SK-N-SH (cell line): ENCODE measurements around the gene FERMT1. TPM values are rescaled to one million over a fixed set of nuclear protein-coding genes. Genes with fewer than 3 reads are reported as not detected.

Experiments
- CTCF ChIA-PET: fragments of 300-600, 350-600 bp; formaldehyde crosslinking; extraction: SDS; loops from one replicate; lab custom pipeline; 2021; lab: Yijun Ruan, JAX
- POLR2A ChIA-PET: fragments of 350-600 bp; sonication (Branson Sonifier 250); formaldehyde crosslinking; extraction: SDS; loops from one replicate; lab custom pipeline; 2020; ENCODE audit warnings: antibody characterized with exemption, inconsistent platforms; lab: Yijun Ruan, JAX
- DNase-seq: peaks from one replicate; pipeline ENCODE4 v3.0.0; 2012
- H2AFZ ChIP-seq: fragments of 200-600 bp; sonication (generic); 2 replicates; pipeline ENCODE4 v1.8.1; 2016; ENCODE audit warnings: antibody characterized with exemption, mild to moderate bottlenecking, low read depth
- H3F3A ChIP-seq: fragments of 200-600 bp; sonication (generic); replicated peaks from 2 replicates; pipeline ENCODE3; 2016; ENCODE audit warnings: antibody characterized with exemption, mild to moderate bottlenecking; ENCODE audit not compliant: insufficient read depth
- H3K27ac ChIP-seq, 2 experiments: fragments of 200-500 bp in 1 of 2; fragments of 200-600 bp in 1 of 2; sonication (Bioruptor generic) in 1 of 2; sonication (generic), shearing (Covaris generic) in 1 of 2; 2 replicates each; pipeline versions ENCODE4 v1.5.1 to v1.6.1; 2014 to 2016; ENCODE audit warnings: low read depth in 2 of 2, inconsistent platforms in 1 of 2, low read length in 1 of 2, mild to moderate bottlenecking in 1 of 2, mixed read lengths in 1 of 2
- H3K27me3 ChIP-seq: fragments of 200-600 bp; sonication (generic), shearing (Covaris generic); 2 replicates; pipeline ENCODE4 v1.6.1; 2016; ENCODE audit warnings: mixed run types; ENCODE audit not compliant: insufficient read depth
- H3K36me3 ChIP-seq, 2 experiments: fragments of 200-500 bp in 1 of 2; fragments of 200-600 bp in 1 of 2; sonication (Bioruptor generic) in 1 of 2; sonication (generic) in 1 of 2; replicated peaks in 1 of 2; 2 replicates each; pipeline versions ENCODE3 to v1.5.1; 2014 to 2016; ENCODE audit warnings: low read length in 1 of 2, mild to moderate bottlenecking in 1 of 2; ENCODE audit not compliant: insufficient read depth in 2 of 2, control insufficient read depth in 1 of 2
- H3K4me1 ChIP-seq, 2 experiments: fragments of 200-500 bp in 1 of 2; fragments of 200-600 bp in 1 of 2; sonication (Bioruptor generic) in 1 of 2; sonication (generic), shearing (Covaris generic) in 1 of 2; 2 replicates each; pipeline versions ENCODE4 v1.5.1 to v1.6.1; 2014 to 2016; ENCODE audit warnings: low read depth in 1 of 2, low read length in 1 of 2, mixed run types in 1 of 2; ENCODE audit not compliant: insufficient read depth in 2 of 2, control insufficient read depth in 1 of 2
- H3K4me2 ChIP-seq: fragments of 200-600 bp; sonication (generic), shearing (Covaris generic); 2 replicates; pipeline ENCODE4 v1.6.1; 2017; ENCODE audit warnings: mixed run types
- H3K4me3 ChIP-seq, 2 experiments: fragments of 200-500 bp in 1 of 2; fragments of 200-600 bp in 1 of 2; sonication (Bioruptor generic) in 1 of 2; sonication (generic), shearing (Covaris generic) in 1 of 2; 2 replicates each; pipeline versions ENCODE4 v1.5.1 to v1.8.1; 2014 to 2016; ENCODE audit warnings: low read depth in 2 of 2, inconsistent platforms in 1 of 2, low read length in 1 of 2, mild to moderate bottlenecking in 1 of 2, mixed read lengths in 1 of 2, moderate library complexity in 1 of 2
- H3K79me2 ChIP-seq: fragments of 200-600 bp; sonication (generic); 2 replicates; pipeline ENCODE4 v1.8.1; 2017; ENCODE audit warnings: mild to moderate bottlenecking; ENCODE audit not compliant: insufficient read depth
- H3K9ac ChIP-seq: fragments of 200-600 bp; sonication (generic); 2 replicates; pipeline ENCODE4 v1.6.1; 2017; ENCODE audit warnings: mixed run types
- H3K9me2 ChIP-seq: fragments of 200-600 bp; sonication (generic); 2 replicates; pipeline ENCODE4 v1.6.1; 2017; ENCODE audit warnings: mixed run types
- H3K9me3 ChIP-seq: fragments of 200-600 bp; sonication (generic); 2 replicates; pipeline ENCODE4 v1.6.1; 2017; ENCODE audit warnings: mixed run types, mild to moderate bottlenecking, moderate library complexity
- H4K20me1 ChIP-seq: fragments of 200-600 bp; sonication (generic); 2 replicates; pipeline ENCODE4 v1.6.1; 2017; ENCODE audit warnings: mild to moderate bottlenecking, mixed run types; ENCODE audit not compliant: insufficient read depth
- CTCF ChIP-seq: fragments of 200-600 bp; sonication (generic); IDR thresholded peaks from 2 replicates; pipeline ENCODE4 v1.6.1; 2017; ENCODE audit warnings: antibody characterized with exemption, mild to moderate bottlenecking, moderate library complexity
- EP300 ChIP-seq, 2 experiments: IDR thresholded peaks; 2 replicates each; pipeline versions ENCODE4 v1.4.0 to v1.6.1; 2012; ENCODE audit warnings: borderline replicate concordance in 1 of 2, low read depth in 1 of 2, low read length in 1 of 2
- FOSL2 ChIP-seq: IDR thresholded peaks from 2 replicates; pipeline ENCODE4 v1.4.0; 2012; ENCODE audit warnings: low read depth, mild to moderate bottlenecking, moderate library complexity, borderline replicate concordance
- FOXJ3 ChIP-seq: sonication (generic); formaldehyde crosslinking; IDR thresholded peaks from 2 replicates; pipeline ENCODE4 v1.5.1; 2020; ENCODE audit warnings: mild to moderate bottlenecking, missing genetic modification reagents
- FOXM1 ChIP-seq: IDR thresholded peaks from 2 replicates; pipeline ENCODE4 v1.4.0; 2012; ENCODE audit warnings: low read depth, mild to moderate bottlenecking
- GABPA ChIP-seq: IDR thresholded peaks from 2 replicates; pipeline ENCODE4 v1.4.0; 2012; ENCODE audit warnings: low read depth, mild to moderate bottlenecking
- JUND ChIP-seq: IDR thresholded peaks from 2 replicates; pipeline ENCODE4 v1.4.0; 2012
- NFIC ChIP-seq: IDR thresholded peaks from 2 replicates; pipeline ENCODE4 v1.4.0; 2012; ENCODE audit warnings: borderline replicate concordance
- NRF1 ChIP-seq: IDR thresholded peaks from 2 replicates; pipeline ENCODE4 v1.6.1; 2012; ENCODE audit warnings: low read depth, mild to moderate bottlenecking, low read length
- RAD21 ChIP-seq: IDR thresholded peaks from 2 replicates; pipeline ENCODE4 v1.6.1; 2012; ENCODE audit warnings: mild to moderate bottlenecking, low read length
- RCOR1 ChIP-seq: fragments of 150-350 bp; IDR thresholded peaks from 2 replicates; pipeline ENCODE4 v1.6.1; 2017; ENCODE audit warnings: antibody characterized with exemption, low read length
- USF1 ChIP-seq: IDR thresholded peaks from 2 replicates; pipeline ENCODE4 v1.4.0; 2012; ENCODE audit warnings: low read depth, borderline replicate concordance
- YY1 ChIP-seq: IDR thresholded peaks from 2 replicates; pipeline ENCODE4 v1.4.0; 2012; ENCODE audit warnings: low read depth, mild to moderate bottlenecking
- ZBTB33 ChIP-seq: IDR thresholded peaks from 2 replicates; pipeline ENCODE4 v1.4.0; 2012; ENCODE audit warnings: low read depth, borderline replicate concordance
- WGBS: methylation state at CpG from one replicate; pipeline ENCODE4 v1.1.6; 2017; ENCODE audit warnings: low lambda C conversion rate; 5-methylcytosine and 5-hydroxymethylcytosine counted together
- polyA plus RNA-seq, 3 experiments: library from polyadenylated mRNA; depleted of rRNA; stranded (reverse); fragments of >200 nt; gene quantifications; 2 replicates each; pipeline ENCODE4 v1.2.3, GENCODE V29; 2012
- TF ChIP-seq, protein P1 (sequence below): IDR thresholded peaks from 2 replicates; pipeline ENCODE4 v1.6.1; 2012; ENCODE audit warnings: mild to moderate bottlenecking, low read depth, low read length, moderate library complexity

FERMT1 gene
- polyA plus RNA-seq, 1 of the 3 experiments (the other 2 are of a cell fraction) = 0.81 TPM

GRCh38 chr20:6058684-6059295 is 64.0 kb downstream of the FERMT1 start:
- H3F3A ChIP-seq = no peaks in the 10 kb centered on the region
- no peak overlapping the region for H3K27ac ChIP-seq
- POLR2A ChIA-PET = no interaction called here
- CTCF ChIA-PET = no interaction called here
- no peaks in the 10 kb centered on the region for H3K9me2 ChIP-seq
- no peak overlapping the region for H3K4me3 ChIP-seq
- no peak for TF ChIP-seq NRF1
- no peak for TF ChIP-seq USF1
- TF ChIP-seq RAD21 = no peak
- TF ChIP-seq YY1 = no peak
- TF ChIP-seq JUND = no peak
- TF ChIP-seq NFIC = no peak
- no peak for TF ChIP-seq RCOR1
- TF ChIP-seq FOSL2 = no peak
- TF ChIP-seq, protein P1, sequence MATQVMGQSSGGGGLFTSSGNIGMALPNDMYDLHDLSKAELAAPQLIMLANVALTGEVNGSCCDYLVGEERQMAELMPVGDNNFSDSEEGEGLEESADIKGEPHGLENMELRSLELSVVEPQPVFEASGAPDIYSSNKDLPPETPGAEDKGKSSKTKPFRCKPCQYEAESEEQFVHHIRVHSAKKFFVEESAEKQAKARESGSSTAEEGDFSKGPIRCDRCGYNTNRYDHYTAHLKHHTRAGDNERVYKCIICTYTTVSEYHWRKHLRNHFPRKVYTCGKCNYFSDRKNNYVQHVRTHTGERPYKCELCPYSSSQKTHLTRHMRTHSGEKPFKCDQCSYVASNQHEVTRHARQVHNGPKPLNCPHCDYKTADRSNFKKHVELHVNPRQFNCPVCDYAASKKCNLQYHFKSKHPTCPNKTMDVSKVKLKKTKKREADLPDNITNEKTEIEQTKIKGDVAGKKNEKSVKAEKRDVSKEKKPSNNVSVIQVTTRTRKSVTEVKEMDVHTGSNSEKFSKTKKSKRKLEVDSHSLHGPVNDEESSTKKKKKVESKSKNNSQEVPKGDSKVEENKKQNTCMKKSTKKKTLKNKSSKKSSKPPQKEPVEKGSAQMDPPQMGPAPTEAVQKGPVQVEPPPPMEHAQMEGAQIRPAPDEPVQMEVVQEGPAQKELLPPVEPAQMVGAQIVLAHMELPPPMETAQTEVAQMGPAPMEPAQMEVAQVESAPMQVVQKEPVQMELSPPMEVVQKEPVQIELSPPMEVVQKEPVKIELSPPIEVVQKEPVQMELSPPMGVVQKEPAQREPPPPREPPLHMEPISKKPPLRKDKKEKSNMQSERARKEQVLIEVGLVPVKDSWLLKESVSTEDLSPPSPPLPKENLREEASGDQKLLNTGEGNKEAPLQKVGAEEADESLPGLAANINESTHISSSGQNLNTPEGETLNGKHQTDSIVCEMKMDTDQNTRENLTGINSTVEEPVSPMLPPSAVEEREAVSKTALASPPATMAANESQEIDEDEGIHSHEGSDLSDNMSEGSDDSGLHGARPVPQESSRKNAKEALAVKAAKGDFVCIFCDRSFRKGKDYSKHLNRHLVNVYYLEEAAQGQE = no peak
- no peaks in the 10 kb centered on the region for H3K79me2 ChIP-seq
- DNase-seq = no peak
- peaks cover 0 to 18% of the 10 kb centered on the region in 2 experiments; a peak in 1 of 4 replicates for H3K4me1 ChIP-seq
- H3K9ac ChIP-seq = no peak overlapping the region
- H3K36me3 ChIP-seq = no peaks in the 10 kb centered on the region
- H3K9me3 ChIP-seq = no peaks in the 10 kb centered on the region
- WGBS = 49% methylated on average over 7 of the region's 7 CpGs
- H4K20me1 ChIP-seq = no peaks in the 10 kb centered on the region
- no peak overlapping the region for H3K4me2 ChIP-seq
- H3K27me3 ChIP-seq = peaks cover 7% of the 10 kb centered on the region; the same call in 1 of the 2 replicates
- H2AFZ ChIP-seq = no peak overlapping the region

GRCh38 chr20:6057691-6058090 is 65.1 kb downstream of the FERMT1 start:
- Histone ChIP-seq H3F3A (no peaks in the 10 kb centered on the region), H4K20me1 (no peaks in the 10 kb centered on the region), H3K27me3 (peaks cover 7% of the 10 kb centered on the region; the same call in 1 of the 2 replicates), H2AFZ (no peak overlapping the region), H3K4me3 (no peak overlapping the region), H3K4me2 (no peak overlapping the region), H3K36me3 (no peaks in the 10 kb centered on the region), H3K4me1 (peaks cover 0 to 18% of the 10 kb centered on the region in 2 experiments; a peak in 1 of 4 replicates), H3K79me2 (no peaks in the 10 kb centered on the region), H3K9ac (no peak overlapping the region), H3K27ac (no peak overlapping the region), H3K9me2 (no peaks in the 10 kb centered on the region), H3K9me3 (no peaks in the 10 kb centered on the region)
- CTCF ChIA-PET = interaction anchor here (1.5 to 1.6 kb wide), 2 partner anchors 19 to 529 kb away, joined by 3 to 4 read pairs; no protein-coding TSS in a partner anchor
- DNase-seq = no peak
- TF ChIP-seq CTCF = no peak
- no peak for TF ChIP-seq YY1
- TF ChIP-seq GABPA = no peak
- no peak for TF ChIP-seq NFIC
- no peak for TF ChIP-seq EP300 (IDR thresholded peaks at IDR 0.05; ENCODE audit: borderline replicate concordance in 1 of 2, low read depth in 1 of 2, low read length in 1 of 2)
- no peak for TF ChIP-seq FOXM1
- TF ChIP-seq FOXJ3 (CRISPR knock-in tag) = no peak
- TF ChIP-seq ZBTB33 = no peak
- POLR2A ChIA-PET = no interaction called here
- WGBS = 65% methylated on average over 2 of the region's 2 CpGs
